Thyroid gland (tissue), 4 donors: ENCODE data around the gene DOK4. TPM values are rescaled to one million over a fixed set of nuclear protein-coding genes. Genes with fewer than 3 reads are reported as not detected.

Experiments used
- DNase-seq, 2 donors: peaks; one replicate each; pipeline ENCODE4 v3.0.0-alpha.2; 2019
- H3K27ac ChIP-seq, 3 donors: fragments of 200-600 bp; sonication (generic); 1 replicate in 2 of 3; 2 replicates in 1 of 3; pipeline ENCODE4 v1.5.1; 2016 to 2019; ENCODE audit warnings: mild to moderate bottlenecking in 1 of 3, moderate library complexity in 1 of 3
- H3K27me3 ChIP-seq: fragments of 200-600 bp; sonication (generic); one replicate; pipeline ENCODE4 v1.5.1; 2019
- H3K36me3 ChIP-seq, 2 donors: fragments of 200-600 bp; sonication (generic); one replicate each; pipeline ENCODE4 v1.5.1; 2016 to 2019
- H3K4me1 ChIP-seq, 2 donors: fragments of 200-600 bp; sonication (generic); one replicate each; pipeline ENCODE4 v1.5.1; 2017 to 2019
- H3K4me3 ChIP-seq, 3 donors: fragments of 200-600 bp; sonication (generic); replicated peaks in 1 of 3; 1 replicate in 2 of 3; 2 replicates in 1 of 3; pipeline ENCODE4 v1.5.1; 2016; ENCODE audit warnings: mild to moderate bottlenecking in 1 of 3
- H3K9me3 ChIP-seq: fragments of 200-600 bp; sonication (generic); one replicate; pipeline ENCODE4 v1.5.1; 2017
- POLR2A ChIP-seq, 2 donors: fragments of 450-650 bp; IDR thresholded peaks; one replicate each; pipeline ENCODE4 v1.6.1; 2017; ENCODE audit warnings: antibody characterized with exemption in 2 of 2, mild to moderate bottlenecking in 2 of 2, moderate library complexity in 1 of 2
- WGBS, 2 donors: methylation state at CpG; one replicate each; pipeline ENCODE4 v1.1.5; 2017; 5-methylcytosine and 5-hydroxymethylcytosine counted together
- intact Hi-C: fragments of 100-400 bp; cut with DNase I; formaldehyde crosslinking; loops from one replicate; pipeline ENCODE4 v1.15.1; 2023
- total RNA-seq, 4 donors: library from RNA; depleted of rRNA; stranded (reverse); fragments of >200 nt; gene quantifications; one replicate each; pipeline ENCODE4 v1.2.3, GENCODE V29; 2016
- TF ChIP-seq, protein P1 (sequence below), 6 experiments: fragments of 200-600 bp in 3 of 6; fragments of 450-650 bp in 3 of 6; sonication (generic) in 3 of 6; IDR thresholded peaks; one replicate each; pipeline ENCODE4 v1.5.1; 2016 to 2019; ENCODE audit warnings: antibody characterized with exemption in 6 of 6, mild to moderate bottlenecking in 2 of 6, inconsistent platforms in 1 of 6, moderate library complexity in 1 of 6

The DOK4 gene
- total RNA-seq, 4 donors from 2014 or later, result 9.1 to 27.3 (median 13.3) TPM

DNA sequence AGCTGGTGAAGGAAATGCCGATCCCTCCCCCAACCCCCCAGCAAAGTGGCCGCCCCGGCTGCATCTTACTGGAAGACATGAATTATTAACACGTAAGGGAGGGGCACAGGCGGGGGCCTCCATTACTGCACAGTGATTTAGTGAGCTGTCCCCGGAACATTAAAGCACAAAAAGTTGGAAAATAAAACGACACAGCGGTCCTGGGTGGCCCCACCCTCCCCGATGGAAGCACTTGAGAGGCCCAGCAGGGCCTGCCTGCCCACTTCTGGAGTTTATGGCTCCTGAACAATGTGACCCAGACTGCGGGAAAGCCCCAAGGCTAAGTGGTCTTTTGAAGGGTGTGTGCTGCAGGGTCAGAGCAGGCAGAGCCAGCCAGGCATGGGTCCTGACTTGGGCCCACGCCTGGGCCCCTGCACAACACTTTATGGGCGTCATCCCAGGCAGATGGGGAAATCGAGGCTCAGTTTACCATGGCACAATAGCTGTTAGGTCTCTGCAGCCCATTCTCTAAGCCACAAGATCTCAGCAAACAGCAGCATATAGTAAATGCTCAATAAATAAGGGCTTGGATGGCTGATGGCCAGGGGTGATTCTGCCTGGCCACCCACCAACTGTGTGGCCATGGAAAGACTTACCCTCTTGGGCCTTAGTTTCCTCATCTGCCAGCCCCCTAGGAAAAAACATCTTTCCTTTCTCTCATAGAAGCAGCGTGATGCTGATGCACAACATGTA lies 27.2 kb upstream of the DOK4 start:
- WGBS, 2 donors, result 53 to 59% methylated on average over 10 to 13 of the region's 14 CpGs
- intact Hi-C loops, result no loop called here
- Histone ChIP-seq H3K36me3 (peaks cover 10 to 12% of the 10 kb centered on the region in 2 donors), H3K9me3 (no peaks in the 10 kb centered on the region), H3K4me1 (peaks cover 0 to 10% of the 10 kb centered on the region in 2 donors), H3K27ac (no peak overlapping the region), H3K27me3 (no peaks in the 10 kb centered on the region), H3K4me3 (no peak overlapping the region)
- peak; percentile 48 to 71 for DNase-seq
- TF ChIP-seq, protein P1, sequence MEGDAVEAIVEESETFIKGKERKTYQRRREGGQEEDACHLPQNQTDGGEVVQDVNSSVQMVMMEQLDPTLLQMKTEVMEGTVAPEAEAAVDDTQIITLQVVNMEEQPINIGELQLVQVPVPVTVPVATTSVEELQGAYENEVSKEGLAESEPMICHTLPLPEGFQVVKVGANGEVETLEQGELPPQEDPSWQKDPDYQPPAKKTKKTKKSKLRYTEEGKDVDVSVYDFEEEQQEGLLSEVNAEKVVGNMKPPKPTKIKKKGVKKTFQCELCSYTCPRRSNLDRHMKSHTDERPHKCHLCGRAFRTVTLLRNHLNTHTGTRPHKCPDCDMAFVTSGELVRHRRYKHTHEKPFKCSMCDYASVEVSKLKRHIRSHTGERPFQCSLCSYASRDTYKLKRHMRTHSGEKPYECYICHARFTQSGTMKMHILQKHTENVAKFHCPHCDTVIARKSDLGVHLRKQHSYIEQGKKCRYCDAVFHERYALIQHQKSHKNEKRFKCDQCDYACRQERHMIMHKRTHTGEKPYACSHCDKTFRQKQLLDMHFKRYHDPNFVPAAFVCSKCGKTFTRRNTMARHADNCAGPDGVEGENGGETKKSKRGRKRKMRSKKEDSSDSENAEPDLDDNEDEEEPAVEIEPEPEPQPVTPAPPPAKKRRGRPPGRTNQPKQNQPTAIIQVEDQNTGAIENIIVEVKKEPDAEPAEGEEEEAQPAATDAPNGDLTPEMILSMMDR (IDR thresholded peaks at IDR 0.05), result no peak

DNA sequence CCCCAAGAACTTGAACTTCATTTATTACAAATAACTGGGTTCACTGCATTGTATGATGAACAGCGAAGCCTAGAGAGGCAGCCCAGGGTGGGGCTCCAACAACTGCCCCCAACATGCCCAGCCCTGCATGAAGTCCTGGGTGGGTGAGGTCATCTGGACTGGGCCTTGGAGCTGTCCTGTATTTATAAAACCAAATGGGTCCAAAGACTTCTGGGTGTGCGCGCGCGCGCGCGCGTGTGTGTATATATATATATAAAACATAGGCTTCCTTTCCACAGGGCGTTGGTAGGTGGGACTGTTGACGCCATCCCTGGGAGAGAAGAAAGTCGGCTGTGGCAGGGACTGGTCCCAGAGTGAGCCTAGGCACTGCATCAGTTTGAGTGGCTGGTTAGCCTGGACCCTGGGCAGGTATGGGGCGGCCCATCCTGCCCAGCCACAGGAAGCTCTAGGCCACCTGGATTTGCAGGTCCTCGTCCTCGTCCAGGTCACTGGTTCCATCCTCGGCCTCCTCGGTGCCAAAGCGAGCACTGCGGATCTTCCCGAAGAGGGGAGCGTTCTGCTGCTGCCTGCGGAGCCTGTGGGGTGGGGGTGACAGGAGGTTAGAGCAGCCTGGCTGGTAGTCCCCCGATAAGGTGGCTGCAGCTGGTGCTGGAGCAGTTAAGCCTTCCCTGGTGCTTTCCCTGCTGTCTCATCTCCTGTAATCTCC lies 26.2 kb upstream of the DOK4 start:
- Histone ChIP-seq H3K4me1 (peaks cover 0 to 10% of the 10 kb centered on the region in 2 donors), H3K36me3 (peaks cover 0 to under 1% of the 10 kb centered on the region in 2 donors), H3K27me3 (no peaks in the 10 kb centered on the region), H3K27ac (no peak overlapping the region), H3K9me3 (no peaks in the 10 kb centered on the region), H3K4me3 (no peak overlapping the region)
- no peak for DNase-seq
- no peak for TF ChIP-seq POLR2A (IDR thresholded peaks at IDR 0.05)
- TF ChIP-seq, protein P1 (IDR thresholded peaks at IDR 0.05), result no peak
- 91 to 96% methylated on average over 23 of the region's 23 CpGs for WGBS, 2 donors
- intact Hi-C loops, result no loop called here

DNA sequence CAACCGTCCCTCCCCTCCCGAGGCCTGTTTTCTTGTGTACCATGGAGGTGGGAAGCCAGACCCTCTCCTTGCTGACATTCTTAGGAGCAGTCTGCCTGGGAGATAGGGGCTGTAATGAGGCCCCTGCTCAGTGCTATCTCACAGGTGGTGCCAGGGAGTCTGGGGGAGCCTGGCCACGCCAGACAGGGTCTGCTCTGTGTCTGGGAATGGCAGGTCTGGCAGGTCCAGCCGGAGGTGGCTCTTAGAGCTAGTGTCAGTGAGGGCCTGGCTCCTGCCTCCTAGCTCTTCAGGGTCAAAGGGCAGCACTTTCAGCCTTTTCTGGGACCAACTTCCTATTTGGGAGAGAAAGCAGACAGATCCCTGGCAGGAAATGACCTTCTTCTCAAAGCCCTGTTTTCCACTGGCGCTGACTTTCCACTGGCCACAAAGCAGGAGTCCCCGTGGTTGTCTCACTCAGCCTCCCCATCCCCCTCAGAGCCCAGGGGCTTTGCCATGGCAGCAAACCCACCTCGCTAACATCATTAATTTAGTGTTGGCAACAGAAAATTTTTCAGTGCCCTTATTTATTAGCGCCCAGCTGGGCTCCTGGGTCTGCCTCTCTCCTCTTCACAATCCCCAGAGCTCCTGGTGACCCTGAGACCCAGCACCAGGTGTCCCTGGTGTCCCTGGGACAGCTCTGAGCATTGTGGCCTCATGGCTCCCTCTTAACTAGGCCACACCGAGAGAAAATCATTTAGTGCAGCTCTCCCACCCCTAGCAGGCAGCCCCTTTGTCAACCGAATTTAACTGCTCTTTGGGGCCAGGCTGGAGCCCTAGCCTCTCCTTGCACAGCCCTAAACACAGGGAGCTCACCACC lies 24.0 kb upstream of the DOK4 start:
- 59 to 69% methylated on average over 7 to 10 of the region's 10 CpGs for whole genome bisulfite sequencing, 2 donors
- Histone ChIP-seq H3K27ac (no peak overlapping the region), H3K9me3 (no peaks in the 10 kb centered on the region), H3K27me3 (no peaks in the 10 kb centered on the region), H3K36me3 (no peaks in the 10 kb centered on the region), H3K4me3 (no peak overlapping the region), H3K4me1 (peaks cover 0 to 10% of the 10 kb centered on the region in 2 donors)
- TF ChIP-seq POLR2A (IDR thresholded peaks at IDR 0.05), result no peak
- TF ChIP-seq, protein P1 (IDR thresholded peaks at IDR 0.05), result no peak
- intact Hi-C loops, result no loop called here
- no peak for DNase-seq

DNA sequence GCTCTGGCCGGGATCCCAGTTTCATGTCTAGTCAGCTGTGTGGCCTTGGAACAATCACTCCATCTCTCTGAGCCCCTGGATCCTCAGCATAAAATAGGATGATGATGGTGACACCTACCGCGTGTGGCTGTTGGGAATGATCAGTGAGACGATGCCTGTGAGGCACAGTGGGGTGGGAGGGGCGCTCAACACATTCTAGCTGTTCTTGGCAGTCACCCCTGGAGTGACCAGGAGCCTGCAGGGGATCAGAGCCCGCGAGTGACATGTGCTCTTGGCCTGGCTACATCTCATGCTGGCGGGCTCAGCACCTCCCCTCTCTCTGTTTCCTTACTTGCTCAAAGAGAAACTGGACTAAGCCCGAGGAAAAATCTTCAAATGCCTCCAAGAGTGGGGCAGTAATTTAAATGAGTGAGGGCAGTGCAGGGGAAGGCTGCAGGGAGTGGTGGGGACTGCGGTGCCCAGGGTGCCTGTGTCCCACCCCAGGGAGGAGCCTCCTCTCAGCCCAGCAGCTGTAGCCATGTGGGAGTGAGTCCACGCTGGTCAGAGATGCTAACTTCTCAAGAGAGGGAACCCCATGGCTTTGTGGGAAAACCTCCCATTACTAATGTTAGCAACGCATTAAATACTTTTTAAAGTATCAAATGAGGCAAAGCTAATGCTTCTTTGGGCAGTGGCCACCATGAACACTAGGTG lies 23.1 kb upstream of the DOK4 start:
- Histone ChIP-seq H3K4me3 (no peak overlapping the region), H3K4me1 (peaks cover 0 to 6% of the 10 kb centered on the region in 2 donors), H3K9me3 (no peaks in the 10 kb centered on the region), H3K36me3 (no peaks in the 10 kb centered on the region), H3K27me3 (no peaks in the 10 kb centered on the region), H3K27ac (no peak overlapping the region)
- 83% methylated on average over 11 to 12 of the region's 12 CpGs for WGBS, 2 donors
- intact Hi-C loops, result no loop called here
- DNase-seq, result no peak
- TF ChIP-seq POLR2A (IDR thresholded peaks at IDR 0.05), result no peak
- TF ChIP-seq, protein P1 (IDR thresholded peaks at IDR 0.05), result no peak
